Psoas muscle (tissue), 8 donors: ENCODE measurements around the gene LRRC26. TPM values are rescaled to one million over a fixed set of nuclear protein-coding genes. Genes with fewer than 3 reads are reported as not detected.

Experiments used
- ATAC-seq, 4 donors: fragments of 200-7000 bp; cut with Tn5 transposase; one replicate each; pipeline ENCODE4 v1.9.1; 2020; ENCODE audit warnings: moderate library complexity in 3 of 4, mild to moderate bottlenecking in 2 of 4
- DNase-seq, 2 donors: peaks; one replicate each; pipeline ENCODE4 v3.0.0-alpha.2; 2020
- H3K27ac ChIP-seq: fragments of 200-600 bp; one replicate; pipeline ENCODE4 v1.8.0; 2022
- H3K27me3 ChIP-seq, 3 donors: fragments of 200-600 bp in 1 of 3; one replicate each; pipeline versions ENCODE4 v1.6.1 to v1.8.0; 2013 to 2022; ENCODE audit warnings: low read length in 2 of 3, mild to moderate bottlenecking in 2 of 3, moderate library complexity in 1 of 3; ENCODE audit not compliant: insufficient read depth in 3 of 3
- H3K36me3 ChIP-seq, 2 donors: fragments of 200-600 bp in 1 of 2; one replicate each; pipeline versions ENCODE4 v1.6.1 to v1.8.0; 2013 to 2022; ENCODE audit warnings: low read depth in 1 of 2, mild to moderate bottlenecking in 1 of 2, moderate library complexity in 1 of 2; ENCODE audit not compliant: insufficient read depth in 1 of 2
- H3K4me1 ChIP-seq: fragments of 200-600 bp; one replicate; pipeline ENCODE4 v1.8.0; 2022
- H3K4me3 ChIP-seq: fragments of 200-600 bp; one replicate; pipeline ENCODE4 v1.8.0; 2022; ENCODE audit warnings: mild to moderate bottlenecking
- H3K9me3 ChIP-seq: fragments of 200-600 bp; one replicate; pipeline ENCODE4 v1.8.0; 2022
- CTCF ChIP-seq: fragments of 200-600 bp; IDR thresholded peaks from one replicate; pipeline ENCODE4 v1.8.0; 2022; ENCODE audit warnings: antibody characterized with exemption
- WGBS, 3 donors: extraction: QIAGEN DNeasy Blood & Tissue Kit; methylation state at CpG; one replicate each; pipeline versions ENCODE4 v1.1.6 to v1.1.7; 2013; 5-methylcytosine and 5-hydroxymethylcytosine counted together
- intact Hi-C, 2 donors: fragments of 100-400 bp; cut with DNase I; formaldehyde crosslinking; loops; one replicate each; pipeline versions ENCODE4 v1.11.0 to v1.14.2; 2022
- polyA plus RNA-seq, 3 donors: library from polyadenylated mRNA; stranded (reverse); fragments of 200-250 nt; gene quantifications; one replicate each; pipeline ENCODE4 v1.2.3, GENCODE V29; 2013
- total RNA-seq, 4 donors: library from RNA; stranded (reverse); fragmentation: NEBNext Ultra II Directional in 2 of 4; extraction: Animal tissue kit (Norgen Biotek cat#: 25700) in 2 of 4; gene quantifications; one replicate each; pipeline versions ENCODE4 v1.2.1 to v1.2.4, GENCODE V29; 2021 to 2023
- donor health status: healthy with polysubstance abuse.
- donor health status: DM: no; HTN: no; CAD: no; lungs with moderate emphysema.
- donor health status: Bipolar disorder and iron deficiency.
- donor health status: healthy.
- donor health status: DM: yes; HTN: yes; CAD: no.
- donor health status: DM: no; HTN: no; CAD: no.
- donor health status: DM: no; HTN: no; CAD: no.
- donor health status: DM: yes; HTN: yes; CAD: no.

Gene LRRC26
- total and polyA plus RNA-seq, 7 donors, result not detected

- TF ChIP-seq CTCF, result no peak
- ATAC-seq (no peak), DNase-seq (no peak)
- Histone ChIP-seq H3K4me3 (no peak overlapping the region), H3K27me3 (peaks cover 0 to 95% (median 51%) of the 10 kb centered on the region in 3 donors), H3K4me1 (peaks cover 6% of the 10 kb centered on the region), H3K27ac (no peak overlapping the region), H3K36me3 (no peaks in the 10 kb centered on the region), H3K9me3 (no peaks in the 10 kb centered on the region)
- intact Hi-C loops, result no loop called here
- WGBS, 3 donors, result 51 to 62% (median 61%) methylated on average over 15 to 17 of the region's 17 CpGs
Measured at GRCh38 chr9:137160054-137160425, 9.8 kb downstream of the LRRC26 start.

DNA sequence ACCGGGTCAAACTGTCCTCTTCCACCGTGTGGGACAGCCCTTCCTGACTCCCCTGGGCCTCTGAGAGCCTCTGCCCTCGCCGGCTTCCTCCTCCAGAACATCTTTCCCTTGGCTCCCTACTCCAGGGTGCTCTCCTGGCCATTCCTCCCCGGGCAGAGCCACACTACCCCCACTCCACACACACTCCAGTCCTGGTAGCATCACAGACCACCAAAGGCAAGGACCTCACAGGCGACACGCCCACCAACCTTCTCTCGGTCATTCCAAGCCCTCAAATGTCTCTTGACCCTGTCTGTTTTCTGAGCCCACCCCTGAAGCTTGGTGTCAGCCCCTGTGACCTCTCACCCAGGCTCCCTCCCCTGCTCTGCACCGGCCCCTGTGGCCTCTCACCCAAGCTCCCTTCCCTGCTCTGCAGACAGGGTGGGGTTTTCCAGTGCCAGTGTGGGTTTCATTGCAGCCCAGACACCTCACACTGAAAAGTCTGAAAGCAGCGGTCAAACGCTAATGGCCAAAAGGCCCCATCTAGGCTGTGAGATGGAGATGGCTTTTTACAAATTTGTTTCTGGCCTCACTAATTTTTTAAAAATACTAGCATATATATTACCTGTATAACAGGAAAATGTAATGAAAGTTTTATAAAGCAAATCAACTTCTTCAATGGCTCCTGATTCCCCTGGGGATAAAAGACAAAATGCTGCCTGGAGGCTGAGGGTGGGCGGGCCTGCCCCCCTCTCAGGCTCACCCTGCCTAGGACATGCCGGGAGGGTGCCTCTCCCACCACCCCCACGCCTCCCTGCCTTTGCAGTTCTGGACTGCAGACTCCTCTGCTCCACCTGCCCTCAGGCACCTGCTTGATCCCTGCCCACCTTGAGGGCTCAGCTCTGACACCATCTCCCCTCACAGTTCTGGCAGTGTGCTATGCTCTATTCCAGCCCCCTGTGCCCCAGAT, 10.5 kb downstream of the LRRC26 start:
- intact Hi-C loops, result no loop called here
- no peak for ATAC-seq
- H3K4me3 ChIP-seq, result no peak overlapping the region
- H3K36me3 ChIP-seq, result no peaks in the 10 kb centered on the region
- 28 to 34% (median 31%) methylated on average over 12 to 14 of the region's 14 CpGs for WGBS, 3 donors
- peaks cover 0 to 94% (median 46%) of the 10 kb centered on the region in 3 donors for H3K27me3 ChIP-seq
- no peak overlapping the region for H3K27ac ChIP-seq
- peaks cover 6% of the 10 kb centered on the region for H3K4me1 ChIP-seq
- H3K9me3 ChIP-seq, result no peaks in the 10 kb centered on the region
- TF ChIP-seq CTCF, result no peak
- DNase-seq, result no peak

GRCh38 chr9:137158625-137159024, 11.2 kb downstream of the LRRC26 start:
- intact Hi-C loops, result no loop called here
- Histone ChIP-seq H3K36me3 (no peaks in the 10 kb centered on the region), H3K27me3 (peaks cover 0 to 86% (median 41%) of the 10 kb centered on the region in 3 donors)

DNA sequence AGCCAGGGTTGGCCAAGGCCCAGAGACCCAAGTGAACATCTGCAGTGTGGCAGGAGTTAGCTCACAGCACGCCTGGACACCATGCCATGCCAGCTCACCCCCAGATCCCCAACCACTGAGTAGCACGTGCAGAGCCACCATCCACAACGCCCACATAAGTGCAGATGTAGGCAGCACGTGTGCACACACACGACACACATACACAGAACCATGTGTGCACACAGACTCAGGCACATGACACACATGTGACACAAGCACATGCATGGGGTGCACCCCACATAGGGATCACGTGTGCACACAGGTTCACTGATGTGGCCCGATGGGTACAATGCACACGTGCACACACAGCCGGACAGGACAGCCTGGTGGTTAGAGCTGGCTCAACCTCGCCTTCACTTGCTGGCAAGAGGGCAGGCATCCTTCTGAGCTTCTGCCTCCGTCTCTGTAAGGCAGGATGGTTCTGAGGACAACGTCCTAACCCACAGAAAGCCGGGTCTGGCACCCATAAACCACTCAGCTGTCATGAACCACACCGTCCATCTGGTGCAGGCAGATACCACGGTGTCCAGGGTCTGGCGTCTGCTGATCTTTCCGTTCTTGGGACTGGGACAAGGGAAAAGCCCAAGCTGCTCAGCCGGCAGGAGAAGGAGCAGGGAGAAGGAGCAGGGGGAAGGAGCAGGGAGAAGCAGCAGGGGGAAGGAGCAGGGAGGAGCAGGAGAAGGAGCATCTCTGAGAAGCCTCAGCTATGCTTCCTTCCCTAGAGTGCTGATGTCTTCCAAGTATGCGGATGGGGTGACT, 12.0 kb downstream of the LRRC26 start:
- H3K4me3 ChIP-seq, result no peak overlapping the region
- TF ChIP-seq CTCF, result no peak
- no peak for ATAC-seq
- H3K36me3 ChIP-seq, result no peaks in the 10 kb centered on the region
- 40 to 50% (median 41%) methylated on average over 19 of the region's 19 CpGs for WGBS, 3 donors
- peaks cover 0 to 78% (median 37%) of the 10 kb centered on the region in 3 donors for H3K27me3 ChIP-seq
- H3K9me3 ChIP-seq, result no peaks in the 10 kb centered on the region
- DNase-seq, result no peak
- H3K4me1 ChIP-seq, result no peaks in the 10 kb centered on the region
- H3K27ac ChIP-seq, result no peak overlapping the region
- intact Hi-C loops, result no loop called here

More at GRCh38 chr9:137158625-137159024, 11.2 kb downstream of the LRRC26 start:
- H3K4me3 ChIP-seq, result no peak overlapping the region
- DNase-seq, result no peak
- TF ChIP-seq CTCF, result no peak
- no peak overlapping the region for H3K27ac ChIP-seq
- ATAC-seq, result no peak
- H3K4me1 ChIP-seq, result peaks cover 6% of the 10 kb centered on the region
- no peaks in the 10 kb centered on the region for H3K9me3 ChIP-seq
- 29 to 50% (median 42%) methylated on average over 4 of the region's 4 CpGs for WGBS, 3 donors
